LNCAP (cell line): ENCODE data around the gene SLC39A11.

Experiments used
- TF ChIP-seq, protein P1 (sequence below): fragments of 450-650 bp; IDR thresholded peaks from 2 replicates; pipeline ENCODE4 v1.5.1; 2017; ENCODE audit warnings: mild to moderate bottlenecking

SLC39A11 gene

DNA sequence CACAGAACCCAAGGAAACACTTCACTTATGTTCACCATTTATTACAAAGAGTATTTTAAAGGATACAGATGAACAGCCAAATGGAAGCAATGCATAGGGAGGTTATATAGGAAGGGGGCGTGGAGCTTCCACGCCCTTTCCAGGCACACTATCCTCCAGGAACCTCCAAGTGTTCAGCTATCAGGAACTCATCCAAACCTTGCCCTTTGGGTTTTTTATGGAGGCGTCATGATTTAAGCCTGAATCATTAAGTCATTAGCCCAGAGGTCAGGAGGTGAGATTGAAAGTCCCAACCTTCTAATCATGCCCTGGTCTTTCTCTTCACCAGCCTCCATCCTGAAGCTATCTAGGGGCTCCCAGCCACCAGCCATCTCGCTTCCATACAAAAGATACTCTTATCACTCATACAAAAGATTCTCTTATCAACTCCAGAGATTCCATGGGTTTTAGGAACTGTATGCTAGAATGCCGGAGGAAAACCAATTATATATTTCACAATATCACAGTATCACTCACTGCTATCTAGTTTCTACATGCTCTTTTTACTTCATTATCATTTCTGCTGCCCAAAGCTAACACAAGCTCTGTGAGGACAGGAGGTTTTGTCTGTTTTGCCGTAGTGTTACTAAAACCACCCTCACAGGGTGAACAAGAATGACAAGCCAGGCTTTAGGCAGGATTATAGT is 213.4 kb downstream of the SLC39A11 start:
- TF ChIP-seq, protein P1, sequence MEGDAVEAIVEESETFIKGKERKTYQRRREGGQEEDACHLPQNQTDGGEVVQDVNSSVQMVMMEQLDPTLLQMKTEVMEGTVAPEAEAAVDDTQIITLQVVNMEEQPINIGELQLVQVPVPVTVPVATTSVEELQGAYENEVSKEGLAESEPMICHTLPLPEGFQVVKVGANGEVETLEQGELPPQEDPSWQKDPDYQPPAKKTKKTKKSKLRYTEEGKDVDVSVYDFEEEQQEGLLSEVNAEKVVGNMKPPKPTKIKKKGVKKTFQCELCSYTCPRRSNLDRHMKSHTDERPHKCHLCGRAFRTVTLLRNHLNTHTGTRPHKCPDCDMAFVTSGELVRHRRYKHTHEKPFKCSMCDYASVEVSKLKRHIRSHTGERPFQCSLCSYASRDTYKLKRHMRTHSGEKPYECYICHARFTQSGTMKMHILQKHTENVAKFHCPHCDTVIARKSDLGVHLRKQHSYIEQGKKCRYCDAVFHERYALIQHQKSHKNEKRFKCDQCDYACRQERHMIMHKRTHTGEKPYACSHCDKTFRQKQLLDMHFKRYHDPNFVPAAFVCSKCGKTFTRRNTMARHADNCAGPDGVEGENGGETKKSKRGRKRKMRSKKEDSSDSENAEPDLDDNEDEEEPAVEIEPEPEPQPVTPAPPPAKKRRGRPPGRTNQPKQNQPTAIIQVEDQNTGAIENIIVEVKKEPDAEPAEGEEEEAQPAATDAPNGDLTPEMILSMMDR, result no peak

GRCh38 chr17:72877348-72877747 is 215.1 kb downstream of the SLC39A11 start:
- TF ChIP-seq, protein P1, result no peak

DNA sequence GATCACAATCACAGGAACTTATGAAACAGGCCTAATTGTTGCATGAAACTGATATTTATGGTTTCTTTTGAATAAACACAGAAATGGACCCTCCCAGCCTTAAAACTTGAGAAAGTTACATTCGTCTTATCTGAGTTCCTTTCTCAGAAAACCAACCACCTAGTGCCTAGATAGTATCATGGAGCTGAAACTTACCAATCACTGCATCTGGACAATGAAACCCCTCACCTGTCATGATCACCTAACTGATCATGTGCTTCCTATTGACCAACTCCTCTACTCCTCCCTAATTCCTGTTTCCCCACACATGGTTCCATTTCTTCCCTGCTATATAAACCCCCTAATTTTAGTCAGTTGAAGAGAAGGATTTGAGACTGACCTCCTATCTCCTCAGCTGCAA is 216.1 kb downstream of the SLC39A11 start:
- TF ChIP-seq, protein P1, result no peak

DNA sequence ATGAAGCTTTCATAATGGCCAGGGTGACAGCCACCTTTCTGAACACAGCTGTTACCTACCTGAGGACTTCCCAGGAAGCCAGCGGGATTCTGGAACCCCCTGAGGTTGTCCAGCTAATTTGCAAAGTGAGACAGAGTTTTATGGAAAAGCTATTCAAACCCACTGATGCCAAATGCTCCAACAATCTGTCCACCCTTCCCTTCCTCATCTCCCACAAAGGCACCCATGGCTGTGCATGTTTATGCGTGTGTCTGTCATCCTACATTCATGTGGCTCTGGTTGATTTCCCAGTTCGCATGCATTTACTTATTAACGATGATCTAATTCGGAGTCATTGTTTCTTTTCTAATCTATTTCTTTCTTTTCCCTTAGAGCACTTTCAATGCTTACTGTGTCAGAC is 217.1 kb downstream of the SLC39A11 start:
- TF ChIP-seq, protein P1, result no peak

GRCh38 chr17:72872396-72872795 is 220.1 kb downstream of the SLC39A11 start:
- TF ChIP-seq, protein P1, result no peak

GRCh38 chr17:72870367-72870985 is 222.0 kb downstream of the SLC39A11 start:
- TF ChIP-seq, protein P1, result no peak

DNA sequence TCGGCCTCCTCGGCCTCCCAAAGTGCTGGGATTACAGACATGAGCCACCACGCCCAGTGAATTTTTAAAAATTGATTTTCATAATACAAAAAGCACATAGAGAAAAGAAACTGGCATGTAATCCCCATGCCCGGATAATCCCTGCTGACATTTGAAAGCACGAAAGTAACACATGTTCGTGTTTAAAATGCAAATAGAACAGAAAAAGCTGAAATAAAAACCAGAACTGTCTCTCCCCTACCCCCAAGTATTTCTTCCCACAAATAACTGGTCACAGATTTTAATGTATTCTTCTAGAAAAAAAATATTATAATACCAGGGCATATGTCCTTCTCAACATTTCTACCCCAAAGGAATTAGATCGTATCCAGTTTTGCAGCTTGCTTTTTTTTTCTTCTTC is 222.9 kb downstream of the SLC39A11 start:
- TF ChIP-seq, protein P1, result no peak
